BE2C (cell line): ENCODE results near the gene JAML.

Experiments
- DNase-seq: peaks from one replicate; pipeline ENCODE4 v3.0.0-alpha.2; 2020
- H3K27me3 ChIP-seq: fragments of 250-450 bp; sonication (Bioruptor Pico); 2 replicates; pipeline ENCODE4 v1.5.1; 2020; ENCODE audit warnings: mild to moderate bottlenecking
- H3K36me3 ChIP-seq: fragments of 250-450 bp; sonication (Bioruptor Pico); 2 replicates; pipeline ENCODE4 v1.5.1; 2020; ENCODE audit warnings: mild to moderate bottlenecking
- H3K4me1 ChIP-seq: fragments of 250-450 bp; sonication (Bioruptor Pico); 2 replicates; pipeline ENCODE4 v1.5.1; 2020
- H3K4me3 ChIP-seq: 2 replicates; pipeline ENCODE4 v1.5.1; 2011; ENCODE audit warnings: low read depth, low read length
- H3K9me3 ChIP-seq: fragments of 250-450 bp; sonication (Bioruptor Pico); 2 replicates; pipeline ENCODE4 v1.5.1; 2020
- CTCF ChIP-seq: IDR thresholded peaks from 2 replicates; pipeline ENCODE4 v1.5.1; 2012; ENCODE audit warnings: mild to moderate bottlenecking, low read depth, low read length

The JAML gene

DNA sequence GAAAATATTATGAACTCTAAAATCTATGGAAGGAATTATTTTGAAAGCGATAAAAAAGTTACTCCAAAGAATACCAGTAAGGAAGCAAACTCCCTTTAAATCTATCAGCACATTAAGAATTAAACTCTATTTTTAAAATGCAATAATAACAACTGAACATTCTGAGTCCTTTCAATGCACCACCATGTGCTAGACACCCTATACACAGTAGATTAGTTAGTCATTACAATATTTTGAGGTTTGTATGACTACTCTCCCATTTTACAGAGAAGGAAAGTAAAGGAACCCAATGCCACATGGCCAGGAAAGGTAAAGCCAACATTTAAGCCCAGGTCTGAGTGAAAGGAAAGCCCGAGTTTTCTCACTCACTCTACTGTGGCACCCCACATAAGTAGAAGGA is 17.7 kb downstream of the JAML start:
- no peak for TF ChIP-seq CTCF
- DNase-seq = no peak
- peaks cover 66% of the 10 kb centered on the region for H3K27me3 ChIP-seq
- H3K36me3 ChIP-seq = no peaks in the 10 kb centered on the region
- H3K4me3 ChIP-seq = no peak overlapping the region
- H3K9me3 ChIP-seq = no peaks in the 10 kb centered on the region
- H3K4me1 ChIP-seq = no peaks in the 10 kb centered on the region

DNA sequence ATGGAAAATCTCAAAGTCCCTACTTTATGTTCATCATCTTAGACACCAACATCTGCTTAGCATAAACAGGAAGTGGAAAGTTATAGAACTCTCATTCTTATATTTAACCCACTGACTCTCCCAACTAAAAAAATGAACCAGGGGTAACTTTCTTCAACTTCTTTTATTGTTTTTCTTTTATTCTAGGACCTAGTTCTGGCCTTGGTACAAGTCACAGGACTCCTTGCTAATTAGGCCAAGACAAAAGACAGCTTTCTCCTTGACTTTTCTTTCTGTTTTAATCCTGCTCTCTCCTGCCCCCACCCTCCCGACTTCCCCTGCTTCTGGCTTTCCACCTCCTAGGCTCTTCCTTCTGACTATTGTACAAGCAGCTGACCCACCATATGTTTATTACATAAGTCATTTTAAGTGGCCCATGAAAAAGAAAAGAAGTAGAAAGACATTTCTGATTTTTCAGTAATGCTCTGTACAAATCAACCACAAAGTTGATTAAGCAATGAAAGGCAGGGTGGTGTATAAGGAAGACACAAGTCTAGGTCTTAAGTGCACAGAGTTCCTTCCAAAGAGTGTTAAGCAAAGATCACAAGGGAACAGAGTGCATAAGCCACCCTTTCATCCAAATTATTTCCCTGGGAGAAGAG is 18.3 kb downstream of the JAML start:
- Histone ChIP-seq H3K4me1 (no peaks in the 10 kb centered on the region), H3K27me3 (peaks cover 61% of the 10 kb centered on the region), H3K36me3 (no peaks in the 10 kb centered on the region), H3K4me3 (no peak overlapping the region), H3K9me3 (no peaks in the 10 kb centered on the region)
- no peak for DNase-seq
- no peak for TF ChIP-seq CTCF

GRCh38 chr11:118205606-118206378 is 19.0 kb downstream of the JAML start:
- no peak for DNase-seq
- Histone ChIP-seq H3K27me3 (peaks cover 53% of the 10 kb centered on the region), H3K36me3 (no peaks in the 10 kb centered on the region), H3K9me3 (no peaks in the 10 kb centered on the region), H3K4me1 (no peaks in the 10 kb centered on the region), H3K4me3 (no peak overlapping the region)
- no peak for TF ChIP-seq CTCF

GRCh38 chr11:118202599-118203422 is 22.0 kb downstream of the JAML start:
- Histone ChIP-seq H3K4me3 (no peak overlapping the region), H3K36me3 (no peaks in the 10 kb centered on the region), H3K9me3 (no peaks in the 10 kb centered on the region), H3K4me1 (no peaks in the 10 kb centered on the region), H3K27me3 (peaks cover 28% of the 10 kb centered on the region)
- no peak for TF ChIP-seq CTCF
- DNase-seq = no peak

DNA sequence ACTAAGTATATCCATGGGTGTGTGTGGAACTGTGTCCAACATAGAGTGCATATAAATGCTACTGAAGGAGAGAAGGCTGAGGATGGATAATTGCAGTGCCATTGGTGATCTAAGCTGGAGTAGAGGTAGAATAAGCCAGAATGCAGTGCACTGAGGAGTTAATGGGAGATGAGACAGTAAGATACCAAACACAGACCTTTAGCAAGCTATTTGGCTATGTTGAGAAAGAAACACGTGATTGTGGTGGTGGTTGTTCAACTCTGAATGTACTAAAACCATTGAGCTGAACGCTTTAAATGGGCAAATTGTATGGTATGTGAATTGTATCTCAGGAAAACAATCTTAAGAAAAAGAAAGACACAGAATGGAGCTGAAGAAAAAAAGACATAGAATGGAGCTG is 22.8 kb downstream of the JAML start:
- Histone ChIP-seq H3K36me3 (no peaks in the 10 kb centered on the region), H3K9me3 (no peaks in the 10 kb centered on the region), H3K27me3 (peaks cover 23% of the 10 kb centered on the region), H3K4me3 (no peak overlapping the region), H3K4me1 (no peaks in the 10 kb centered on the region)
- no peak for DNase-seq
- no peak for TF ChIP-seq CTCF
